Stimulated activated CD4-positive, alpha-beta T cell treated with anti-CD3 and anti-CD28 coated beads, Interleukin-4, amount 100 ng/mL, for 4 hours (primary cell): ENCODE measurements around the gene LIPT2.
"Not testable (repeated sequence)": the region's sequence is repeated elsewhere in the genome, so short reads cannot be mapped to it uniquely, and the experiment has no call there.

Source experiments
- DNase-seq, 2 experiments: peaks; one replicate each; pipeline ENCODE4 v3.0.0-alpha.2; 2020

LIPT2 gene

GRCh38 chr11:74492974-74493790 lies at the start of gene LIPT2:
Gene LIPT2, minus strand, starts transcription at chr11:74493724. Its CDS starts 21 bp downstream, at chr11:74493703.
- DNase-seq: peak; percentile 97 to 98

- no peak for DNase-seq
Observed at GRCh38 chr11:74541466-74541865, 47.9 kb upstream of the LIPT2 start.

GRCh38 chr11:74540270-74540669 lies 46.7 kb upstream of the LIPT2 start:
- no peak for DNase-seq

GRCh38 chr11:74538680-74539079 lies 45.2 kb upstream of the LIPT2 start:
- no peak for DNase-seq

GRCh38 chr11:74535371-74536160 lies 42.0 kb upstream of the LIPT2 start:
- DNase-seq: no peak

- DNase-seq: not testable (repeated sequence)
Observed at GRCh38 chr11:74534946-74535275, 41.4 kb upstream of the LIPT2 start.

- no peak for DNase-seq
Observed at GRCh38 chr11:74534216-74534945, 40.9 kb upstream of the LIPT2 start.

GRCh38 chr11:74533421-74533820 lies 39.9 kb upstream of the LIPT2 start:
- no peak for DNase-seq

GRCh38 chr11:74532501-74533246 lies 39.1 kb upstream of the LIPT2 start:
- no peak for DNase-seq

GRCh38 chr11:74524978-74525377 lies 31.5 kb upstream of the LIPT2 start:
- DNase-seq: no peak

- DNase-seq: no peak
Observed at GRCh38 chr11:74524501-74524900, 31.0 kb upstream of the LIPT2 start.

GRCh38 chr11:74522776-74523175 lies 29.3 kb upstream of the LIPT2 start:
- DNase-seq: no peak

GRCh38 chr11:74521666-74522252 lies 28.2 kb upstream of the LIPT2 start:
- DNase-seq: no peak

GRCh38 chr11:74520927-74521665 lies 27.6 kb upstream of the LIPT2 start:
- no peak for DNase-seq

- no peak for DNase-seq
Observed at GRCh38 chr11:74520316-74520715, 26.8 kb upstream of the LIPT2 start.

- no peak for DNase-seq
Observed at GRCh38 chr11:74519710-74520109, 26.2 kb upstream of the LIPT2 start.

GRCh38 chr11:74517592-74517991 lies 24.1 kb upstream of the LIPT2 start:
- not testable (repeated sequence) for DNase-seq

- no peak for DNase-seq
Observed at GRCh38 chr11:74507582-74507981, 14.1 kb upstream of the LIPT2 start.

GRCh38 chr11:74506823-74507222 lies 13.3 kb upstream of the LIPT2 start:
- no peak for DNase-seq

GRCh38 chr11:74505911-74506310 lies 12.4 kb upstream of the LIPT2 start:
- DNase-seq: no peak

GRCh38 chr11:74504100-74504691 lies 10.7 kb upstream of the LIPT2 start:
- no peak for DNase-seq
